Esophagus squamous epithelium (tissue), 4 donors: Measurements from ENCODE around the gene TMEM192.

Experiments used
- CTCF ChIP-seq, 6 experiments: fragments of 450-650 bp in 4 of 6; fragments of 200-600 bp in 2 of 6; sonication (generic) in 2 of 6; IDR thresholded peaks; one replicate each; pipeline ENCODE4 v1.5.1; 2016 to 2019; ENCODE audit warnings: antibody characterized with exemption in 6 of 6, mild to moderate bottlenecking in 4 of 6, moderate library complexity in 4 of 6
- POLR2A ChIP-seq, 4 donors: fragments of 450-650 bp; IDR thresholded peaks; one replicate each; pipeline ENCODE4 v1.6.1; 2017; ENCODE audit warnings: antibody characterized with exemption in 4 of 4, mild to moderate bottlenecking in 4 of 4, moderate library complexity in 3 of 4

- TF ChIP-seq CTCF (IDR thresholded peaks at IDR 0.05) = no peak
- no peak for TF ChIP-seq POLR2A (IDR thresholded peaks at IDR 0.05)
Measured at GRCh38 chr4:165059386-165059785, 53.3 kb downstream of the TMEM192 start.
